Activated naive CD8-positive, alpha-beta T cell treated with anti-CD3 and anti-CD28 coated beads, Interleukin-2, amount 50 U/mL, for 24 hours (primary cell): ENCODE data around the gene CLCN4.
A peak's percentile ranks its signal among the peaks of the same experiment; 100 is the strongest.

ENCODE experiments used
- ATAC-seq: fragments of 150-1000 bp; cut with Tn5 transposase; one replicate; pipeline ENCODE4 v1.10.0; 2021
- DNase-seq: peaks from one replicate; pipeline ENCODE4 v3.0.0; 2021
- H3K27ac Mint-ChIP-seq: one replicate; pipeline ENCODE4 v1.8.0; 2021; ENCODE audit warnings: mild to moderate bottlenecking, mixed read lengths
- H3K27me3 Mint-ChIP-seq: one replicate; pipeline ENCODE4 v1.8.0; 2021; ENCODE audit warnings: mixed read lengths
- H3K36me3 Mint-ChIP-seq: one replicate; pipeline ENCODE4 v1.8.0; 2021; ENCODE audit warnings: low read depth, mixed read lengths
- H3K4me1 Mint-ChIP-seq: one replicate; pipeline ENCODE4 v1.8.0; 2021; ENCODE audit warnings: mixed read lengths
- H3K4me3 Mint-ChIP-seq: one replicate; pipeline ENCODE4 v1.8.0; 2021; ENCODE audit warnings: mild to moderate bottlenecking, moderate library complexity, mixed read lengths
- H3K9me3 Mint-ChIP-seq: one replicate; pipeline ENCODE4 v1.8.0; 2021; ENCODE audit warnings: mixed read lengths

The CLCN4 gene

DNA sequence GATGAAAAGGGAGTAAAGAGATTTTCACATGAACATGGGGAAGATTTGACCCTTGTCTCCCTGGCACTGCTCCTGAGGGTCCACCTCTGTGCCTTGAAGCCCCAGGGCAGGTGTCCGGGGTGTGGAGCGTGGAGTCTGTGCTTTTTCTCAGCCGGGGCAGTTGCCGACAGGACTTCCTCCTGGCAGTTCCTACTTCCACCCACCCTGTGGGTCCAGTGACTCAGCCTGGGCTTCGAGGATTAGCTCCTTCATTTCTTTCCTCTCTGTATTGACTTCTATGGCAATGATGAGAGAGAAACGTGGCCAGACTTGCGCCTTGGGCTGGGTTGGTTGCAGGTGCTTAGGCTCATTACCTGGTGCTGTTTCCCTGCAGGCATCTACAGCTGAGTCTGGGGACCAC lies 35.9 kb upstream of the CLCN4 start:
- peaks cover 44% of the 10 kb centered on the region for H3K4me1 Mint-ChIP-seq
- ATAC-seq (no peak), DNase-seq (no peak)
- H3K4me3 Mint-ChIP-seq: no peak overlapping the region
- peaks cover 14% of the 10 kb centered on the region for H3K36me3 Mint-ChIP-seq
- H3K27me3 Mint-ChIP-seq: no peaks in the 10 kb centered on the region
- H3K9me3 Mint-ChIP-seq: no peaks in the 10 kb centered on the region
- H3K27ac Mint-ChIP-seq: no peak overlapping the region

DNA sequence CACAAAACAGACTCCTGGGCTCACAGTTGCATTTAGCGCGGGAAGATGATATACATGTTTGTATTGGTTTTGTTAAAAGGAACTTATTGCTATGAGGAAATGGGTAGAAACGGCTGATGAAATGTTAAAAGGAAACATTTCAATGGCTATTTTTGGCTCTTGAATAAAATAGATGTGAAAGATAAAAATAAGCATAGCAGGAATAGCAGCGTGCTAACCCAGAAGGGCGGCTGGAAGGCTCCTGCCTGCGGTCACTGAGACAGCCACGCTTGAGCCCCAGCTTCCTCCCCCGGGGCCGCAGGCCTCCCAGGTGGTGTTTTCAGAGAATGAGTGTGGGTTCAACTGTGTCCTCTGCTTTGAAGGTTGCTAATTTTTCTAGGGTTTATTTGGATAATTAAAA lies 35.0 kb upstream of the CLCN4 start:
- ATAC-seq: peak; percentile 31
- peak overlapping the region; percentile 43 for H3K27ac Mint-ChIP-seq

DNA sequence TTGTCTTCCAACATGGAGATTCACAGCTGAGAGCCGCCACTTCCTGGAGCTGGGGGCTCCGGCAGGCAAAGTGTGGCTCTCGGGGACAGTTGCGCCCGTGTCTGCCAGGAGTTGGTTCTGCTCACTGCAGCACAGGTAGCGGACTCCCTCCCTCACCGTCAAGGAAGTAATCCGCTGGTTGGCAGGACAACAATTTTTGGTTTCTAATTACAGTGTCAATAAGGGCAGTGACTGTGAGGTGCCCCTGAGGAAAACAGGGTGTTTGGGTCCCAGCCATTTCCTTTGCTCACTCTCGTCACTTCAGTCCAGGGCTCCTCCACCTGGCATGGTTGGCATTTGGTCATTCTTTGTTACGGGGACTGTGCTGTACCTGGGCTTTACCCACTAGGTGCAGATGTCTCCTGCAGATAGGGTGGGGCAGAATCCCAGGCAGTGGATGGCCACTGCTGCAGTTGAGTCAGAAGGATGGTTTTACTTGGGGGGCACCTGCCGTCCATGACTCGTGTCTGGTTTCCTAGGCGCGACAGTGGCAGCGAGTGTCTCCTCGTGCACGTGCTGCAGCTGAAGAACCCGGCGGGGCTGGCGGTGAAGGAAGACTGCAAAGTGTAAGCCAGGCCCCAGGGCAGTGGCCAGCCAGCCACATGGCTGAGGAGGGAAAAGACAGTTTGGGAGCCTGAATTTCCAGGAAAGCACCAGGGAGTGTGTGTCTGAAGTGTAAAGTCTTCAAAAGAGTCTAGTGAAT lies 32.1 kb upstream of the CLCN4 start:
- DNase-seq (no peak), ATAC-seq (no peak)
- Mint-ChIP-seq H3K36me3 (peaks cover 7% of the 10 kb centered on the region), H3K27me3 (no peaks in the 10 kb centered on the region), H3K4me3 (no peak overlapping the region), H3K27ac (no peak overlapping the region), H3K4me1 (peaks cover 19% of the 10 kb centered on the region), H3K9me3 (no peaks in the 10 kb centered on the region)

More for the DNA sequence above, 35.0 kb upstream of the CLCN4 start:
- no peaks in the 10 kb centered on the region for H3K9me3 Mint-ChIP-seq
- no peak overlapping the region for H3K4me3 Mint-ChIP-seq
- H3K36me3 Mint-ChIP-seq: peaks cover 13% of the 10 kb centered on the region
- DNase-seq: no peak
- H3K4me1 Mint-ChIP-seq: peaks cover 39% of the 10 kb centered on the region
- H3K27me3 Mint-ChIP-seq: no peaks in the 10 kb centered on the region

DNA sequence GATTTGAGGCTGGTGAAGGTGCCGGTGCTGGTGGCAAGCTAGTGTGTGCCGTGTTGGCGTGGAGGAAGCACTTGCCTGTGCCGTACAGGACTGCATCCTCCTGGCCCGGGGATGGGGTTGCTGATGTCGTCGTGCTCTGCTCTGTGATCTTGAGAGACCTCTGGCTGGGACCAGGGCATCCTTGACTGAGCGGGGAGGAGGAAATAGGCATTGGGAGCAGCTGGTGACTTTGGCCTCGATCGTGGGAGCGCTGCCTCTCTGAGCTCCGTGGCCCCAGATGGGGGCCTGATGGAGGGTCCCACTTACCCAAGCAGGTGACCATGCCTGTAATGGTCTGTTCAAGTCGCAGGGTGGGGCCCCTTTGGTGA lies 31.5 kb upstream of the CLCN4 start:
- ATAC-seq (no peak), DNase-seq (no peak)
- H3K4me1 Mint-ChIP-seq: peaks cover 18% of the 10 kb centered on the region
- H3K36me3 Mint-ChIP-seq: peaks cover 7% of the 10 kb centered on the region
- H3K4me3 Mint-ChIP-seq: no peak overlapping the region
- no peaks in the 10 kb centered on the region for H3K9me3 Mint-ChIP-seq
- H3K27ac Mint-ChIP-seq: no peak overlapping the region
- no peaks in the 10 kb centered on the region for H3K27me3 Mint-ChIP-seq

DNA sequence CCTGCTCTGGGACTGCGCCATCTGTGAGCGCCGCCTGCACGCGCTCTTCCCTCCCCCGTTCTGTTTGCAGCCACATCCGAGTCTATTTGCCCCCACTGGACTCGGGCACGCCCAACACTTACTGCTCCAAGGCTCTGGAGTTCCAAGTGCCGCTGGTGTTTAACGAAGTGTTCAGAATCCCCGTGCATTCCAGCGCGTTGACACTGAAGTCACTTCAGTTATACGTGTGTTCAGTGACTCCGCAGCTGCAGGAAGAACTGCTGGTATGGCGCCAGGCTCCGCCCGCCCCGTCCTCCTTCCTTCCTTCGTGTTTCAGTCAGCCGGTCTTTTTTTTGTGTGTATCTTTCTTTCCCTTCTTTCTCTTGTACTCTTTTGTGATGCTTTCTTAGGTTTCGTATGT lies 30.7 kb upstream of the CLCN4 start:
- DNase-seq (no peak), ATAC-seq (no peak)
- H3K27me3 Mint-ChIP-seq: no peaks in the 10 kb centered on the region
- H3K36me3 Mint-ChIP-seq: peaks cover 7% of the 10 kb centered on the region
- no peak overlapping the region for H3K4me3 Mint-ChIP-seq
- H3K4me1 Mint-ChIP-seq: peaks cover 15% of the 10 kb centered on the region
- no peaks in the 10 kb centered on the region for H3K9me3 Mint-ChIP-seq
- no peak overlapping the region for H3K27ac Mint-ChIP-seq

DNA sequence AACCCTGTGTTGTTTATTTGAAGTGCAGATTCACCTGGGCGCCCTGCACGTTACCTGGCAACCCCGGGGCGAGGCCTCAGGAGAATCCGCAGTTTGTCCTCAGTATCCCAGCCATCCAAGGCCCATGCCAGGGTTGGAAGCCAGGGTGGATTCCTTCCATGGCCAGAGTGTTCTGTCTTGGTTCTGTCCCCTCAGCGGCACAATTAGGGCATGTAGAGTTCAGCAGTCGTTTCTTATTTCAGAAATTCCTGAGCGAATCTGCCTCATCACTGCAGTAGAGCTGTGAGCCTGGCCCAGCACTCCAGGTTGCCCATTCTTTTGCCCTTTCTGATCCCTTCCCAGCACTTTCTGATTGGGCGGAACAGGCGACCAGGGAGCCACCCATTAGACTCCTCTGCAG lies 29.9 kb upstream of the CLCN4 start:
- no peak for ATAC-seq
- no peak for DNase-seq
- Mint-ChIP-seq H3K36me3 (peaks cover 7% of the 10 kb centered on the region), H3K27ac (no peak overlapping the region), H3K27me3 (no peaks in the 10 kb centered on the region), H3K4me3 (no peak overlapping the region), H3K9me3 (no peaks in the 10 kb centered on the region), H3K4me1 (peaks cover 7% of the 10 kb centered on the region)

DNA sequence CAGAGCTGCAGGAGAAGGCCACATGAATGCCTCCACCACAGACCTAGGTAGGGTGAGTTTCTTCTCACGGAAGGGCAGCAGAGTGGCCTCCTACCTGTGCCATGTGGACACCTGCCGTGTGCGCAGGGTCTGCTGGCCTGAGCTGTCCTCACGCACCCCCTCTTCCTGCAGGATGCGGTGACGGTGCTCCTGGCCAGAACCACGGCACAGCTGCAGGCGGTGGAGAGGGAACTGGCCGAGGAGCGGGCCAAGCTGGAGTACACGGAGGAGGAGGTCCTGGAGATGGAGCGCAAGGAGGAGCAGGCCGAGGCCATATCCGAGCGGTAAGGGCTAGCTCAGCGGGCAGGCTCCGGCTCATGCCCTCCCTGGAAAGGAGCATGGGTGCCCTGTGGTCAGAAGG lies 28.4 kb upstream of the CLCN4 start:
- DNase-seq: no peak
- no peaks in the 10 kb centered on the region for H3K4me1 Mint-ChIP-seq
- no peaks in the 10 kb centered on the region for H3K9me3 Mint-ChIP-seq
- no peak overlapping the region for H3K4me3 Mint-ChIP-seq
- no peak for ATAC-seq
- no peaks in the 10 kb centered on the region for H3K27me3 Mint-ChIP-seq
- H3K27ac Mint-ChIP-seq: no peak overlapping the region
- peaks cover 8% of the 10 kb centered on the region for H3K36me3 Mint-ChIP-seq

DNA sequence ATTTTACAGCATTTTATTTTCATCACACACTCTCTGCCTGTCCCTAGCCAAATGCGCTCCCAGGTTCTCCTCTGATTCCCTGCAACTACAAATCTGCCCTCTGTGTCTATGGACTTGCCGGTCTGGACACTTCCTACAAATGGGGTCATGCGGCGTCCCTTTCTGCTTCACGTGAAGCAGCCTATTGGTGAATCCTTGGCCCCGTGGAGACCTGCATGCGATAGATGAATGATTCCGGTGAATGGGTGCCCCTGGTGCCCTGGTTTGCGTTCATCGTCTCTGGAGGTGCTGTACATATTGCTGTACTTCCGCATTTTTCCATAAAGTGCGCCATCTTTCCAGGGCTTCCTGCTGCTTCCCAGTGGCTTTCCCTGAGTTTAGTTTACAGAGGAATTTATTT lies 27.5 kb upstream of the CLCN4 start:
- Mint-ChIP-seq H3K36me3 (peaks cover 12% of the 10 kb centered on the region), H3K27ac (no peak overlapping the region), H3K9me3 (no peaks in the 10 kb centered on the region), H3K4me3 (no peak overlapping the region), H3K4me1 (no peaks in the 10 kb centered on the region), H3K27me3 (no peaks in the 10 kb centered on the region)
- ATAC-seq: no peak
- no peak for DNase-seq

DNA sequence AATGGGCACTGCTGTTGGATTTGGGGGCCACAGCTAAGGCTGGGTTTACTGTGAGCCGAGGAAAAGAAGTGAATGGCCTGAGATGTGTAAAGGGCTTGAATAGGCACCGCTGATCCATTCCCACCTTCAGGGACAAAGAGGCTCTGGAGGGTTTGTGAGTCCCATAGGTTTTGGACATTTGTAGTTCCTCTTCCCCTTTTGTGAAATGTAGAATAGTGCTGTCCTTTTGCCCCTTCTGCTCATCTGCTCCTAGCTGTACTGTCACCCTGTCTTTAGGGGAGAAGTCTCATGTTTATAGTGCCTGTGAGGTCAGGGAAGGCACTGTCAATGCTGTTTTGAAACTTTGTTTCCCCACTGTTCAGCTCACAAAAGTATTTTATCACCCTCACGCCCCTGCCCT lies 26.4 kb upstream of the CLCN4 start:
- Mint-ChIP-seq H3K27me3 (no peaks in the 10 kb centered on the region), H3K4me3 (no peak overlapping the region), H3K36me3 (peaks cover 10% of the 10 kb centered on the region), H3K4me1 (no peaks in the 10 kb centered on the region), H3K27ac (no peak overlapping the region), H3K9me3 (no peaks in the 10 kb centered on the region)
- DNase-seq (no peak), ATAC-seq (no peak)

DNA sequence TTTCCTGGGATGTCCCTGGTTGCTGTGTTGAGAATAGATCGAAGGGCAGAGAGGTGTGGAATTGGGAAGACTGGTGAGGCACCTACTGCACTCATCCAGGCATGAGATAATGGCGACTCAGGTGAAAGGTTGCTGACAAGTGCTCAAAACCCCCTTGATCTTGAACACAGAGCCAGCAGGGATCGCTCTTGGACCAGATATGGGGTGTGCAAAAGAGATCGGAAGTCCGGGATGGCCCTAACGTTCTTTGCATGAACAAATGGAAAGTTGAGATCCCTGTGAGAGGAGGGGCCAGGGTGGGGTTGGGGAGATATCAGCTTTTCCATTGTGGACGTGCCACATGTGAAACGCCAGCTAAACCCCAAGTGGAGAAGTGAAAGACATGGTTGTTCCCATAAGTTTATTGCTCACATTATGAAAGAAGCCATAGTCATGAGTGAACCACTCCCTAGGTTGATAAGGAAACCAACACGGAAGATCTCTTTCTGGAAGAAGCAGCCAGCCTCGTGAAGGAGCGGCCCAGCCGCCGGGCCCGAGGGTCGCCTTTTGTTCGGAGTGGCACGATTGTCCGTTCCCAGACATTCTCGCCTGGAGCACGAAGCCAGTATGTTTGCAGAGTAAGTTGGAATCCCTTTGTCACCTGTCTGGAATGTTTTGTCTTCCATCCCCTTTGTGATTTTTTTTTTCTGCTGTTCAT lies 22.6 kb upstream of the CLCN4 start:
- peaks cover 5% of the 10 kb centered on the region for H3K36me3 Mint-ChIP-seq
- H3K27me3 Mint-ChIP-seq: no peaks in the 10 kb centered on the region
- no peak overlapping the region for H3K4me3 Mint-ChIP-seq
- H3K4me1 Mint-ChIP-seq: no peaks in the 10 kb centered on the region
- DNase-seq (no peak), ATAC-seq (no peak)
- no peaks in the 10 kb centered on the region for H3K9me3 Mint-ChIP-seq
- no peak overlapping the region for H3K27ac Mint-ChIP-seq

DNA sequence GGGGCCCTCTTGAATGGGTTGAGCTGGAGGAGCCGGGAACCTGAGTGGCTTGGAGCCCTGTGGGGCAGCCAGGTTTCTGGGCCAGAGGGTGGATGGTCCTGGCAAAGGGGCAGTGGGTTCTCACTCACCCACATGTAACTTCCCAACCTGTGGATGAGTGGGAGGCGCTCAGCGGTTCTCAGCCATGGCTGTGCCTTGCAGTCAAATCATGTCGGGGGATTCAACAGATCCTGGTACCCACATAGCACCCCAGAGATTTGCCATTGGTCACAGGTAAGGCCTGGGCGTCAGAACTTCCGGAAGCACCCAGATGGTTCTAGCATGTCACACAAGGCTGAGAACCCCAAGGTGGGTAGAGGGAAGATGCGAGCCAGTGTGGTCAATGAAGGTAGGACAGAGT lies 21.9 kb upstream of the CLCN4 start:
- H3K27me3 Mint-ChIP-seq: no peaks in the 10 kb centered on the region
- H3K27ac Mint-ChIP-seq: no peak overlapping the region
- no peak overlapping the region for H3K4me3 Mint-ChIP-seq
- no peaks in the 10 kb centered on the region for H3K4me1 Mint-ChIP-seq
- peaks cover 5% of the 10 kb centered on the region for H3K36me3 Mint-ChIP-seq
- no peaks in the 10 kb centered on the region for H3K9me3 Mint-ChIP-seq
- DNase-seq (no peak), ATAC-seq (no peak)

DNA sequence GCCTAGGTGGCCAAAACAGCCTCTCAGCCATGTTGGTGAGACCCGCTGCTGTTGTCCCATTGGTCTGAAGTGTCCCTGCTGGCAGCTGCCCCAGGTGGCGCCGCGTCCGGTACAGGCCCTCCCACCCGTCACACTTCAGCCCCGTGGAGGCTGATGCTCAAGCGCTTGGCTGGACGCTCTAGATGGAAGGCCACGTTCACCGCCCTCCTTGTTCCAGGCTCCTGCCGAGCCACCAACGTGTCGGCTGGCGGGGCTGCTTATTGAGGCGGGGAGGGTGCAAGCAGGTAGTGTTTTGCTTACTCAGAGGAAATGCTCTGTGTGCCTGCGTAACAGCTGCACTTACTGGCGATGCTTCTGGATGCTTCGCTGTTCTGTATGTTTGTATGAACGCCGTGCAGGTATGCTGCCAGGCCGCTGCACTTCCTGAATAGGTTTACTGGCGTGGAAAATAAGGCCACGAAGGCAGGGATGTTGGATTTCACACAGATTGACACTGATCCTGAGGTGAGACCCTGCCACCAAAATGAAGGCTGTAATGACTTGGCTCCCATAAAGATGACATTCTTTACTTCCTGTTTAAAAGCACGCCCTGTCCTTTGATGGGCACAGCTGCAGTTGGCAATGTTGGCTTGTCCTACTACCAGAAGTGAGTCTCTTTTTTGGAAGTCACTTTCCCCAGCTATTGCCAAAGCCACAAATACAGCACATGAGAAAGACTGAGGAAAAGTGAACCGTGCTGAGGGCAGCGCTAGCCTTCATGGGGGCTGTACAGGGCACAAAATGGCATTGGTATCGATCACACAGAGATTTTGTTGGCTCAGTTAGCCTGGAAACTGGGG lies 21.0 kb upstream of the CLCN4 start:
- DNase-seq (no peak), ATAC-seq (no peak)
- no peak overlapping the region for H3K27ac Mint-ChIP-seq
- H3K9me3 Mint-ChIP-seq: no peaks in the 10 kb centered on the region
- no peaks in the 10 kb centered on the region for H3K27me3 Mint-ChIP-seq
- H3K4me3 Mint-ChIP-seq: no peak overlapping the region
- H3K36me3 Mint-ChIP-seq: peaks cover 9% of the 10 kb centered on the region
- H3K4me1 Mint-ChIP-seq: no peaks in the 10 kb centered on the region

DNA sequence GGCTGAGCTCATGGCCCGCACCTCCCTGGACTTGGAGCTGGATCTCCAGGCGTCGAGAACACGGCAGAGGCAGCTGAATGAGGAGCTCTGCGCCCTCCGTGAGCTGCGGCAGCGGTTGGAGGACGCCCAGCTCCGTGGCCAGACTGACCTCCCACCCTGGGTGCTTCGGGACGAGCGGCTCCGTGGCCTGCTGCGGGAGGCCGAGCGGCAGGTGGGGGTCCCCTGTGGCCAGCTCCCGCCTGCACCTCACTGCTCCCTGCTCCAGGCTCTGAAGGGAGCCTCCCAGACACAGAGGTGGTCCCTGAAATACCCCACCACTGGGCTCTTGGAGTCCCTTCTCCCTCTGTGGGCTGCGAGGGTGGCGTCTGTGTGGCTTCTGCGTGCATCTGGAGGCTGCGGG lies 18.0 kb upstream of the CLCN4 start:
- no peaks in the 10 kb centered on the region for H3K27me3 Mint-ChIP-seq
- ATAC-seq: no peak
- DNase-seq: no peak
- H3K36me3 Mint-ChIP-seq: peaks cover 10% of the 10 kb centered on the region
- peaks cover 1% of the 10 kb centered on the region for H3K4me1 Mint-ChIP-seq
- H3K27ac Mint-ChIP-seq: no peak overlapping the region
- H3K4me3 Mint-ChIP-seq: no peak overlapping the region
- no peaks in the 10 kb centered on the region for H3K9me3 Mint-ChIP-seq

DNA sequence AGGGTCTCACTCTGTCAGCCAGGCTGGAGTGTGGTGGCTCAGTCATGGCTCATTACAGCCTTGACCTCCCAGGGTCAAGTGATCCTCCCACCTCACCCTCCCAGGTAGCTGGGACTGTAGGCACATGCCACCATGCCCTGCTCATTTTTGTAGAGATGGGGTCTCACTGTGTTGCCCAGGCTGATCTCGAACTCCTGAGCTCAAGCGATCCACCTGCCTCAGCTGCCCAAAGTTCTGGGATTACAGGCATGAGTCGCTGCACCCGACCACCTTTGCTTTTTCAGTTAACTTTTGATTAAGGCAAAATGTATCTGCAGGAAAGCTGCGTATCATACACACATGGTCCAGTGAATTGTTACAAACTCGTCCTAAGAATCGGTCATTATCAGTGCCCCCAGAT lies 16.5 kb upstream of the CLCN4 start:
- Mint-ChIP-seq H3K27me3 (no peaks in the 10 kb centered on the region), H3K36me3 (peaks cover 9% of the 10 kb centered on the region), H3K4me3 (no peak overlapping the region), H3K9me3 (no peaks in the 10 kb centered on the region), H3K4me1 (peaks cover 1% of the 10 kb centered on the region), H3K27ac (no peak overlapping the region)
- no peak for ATAC-seq
- DNase-seq: no peak

DNA sequence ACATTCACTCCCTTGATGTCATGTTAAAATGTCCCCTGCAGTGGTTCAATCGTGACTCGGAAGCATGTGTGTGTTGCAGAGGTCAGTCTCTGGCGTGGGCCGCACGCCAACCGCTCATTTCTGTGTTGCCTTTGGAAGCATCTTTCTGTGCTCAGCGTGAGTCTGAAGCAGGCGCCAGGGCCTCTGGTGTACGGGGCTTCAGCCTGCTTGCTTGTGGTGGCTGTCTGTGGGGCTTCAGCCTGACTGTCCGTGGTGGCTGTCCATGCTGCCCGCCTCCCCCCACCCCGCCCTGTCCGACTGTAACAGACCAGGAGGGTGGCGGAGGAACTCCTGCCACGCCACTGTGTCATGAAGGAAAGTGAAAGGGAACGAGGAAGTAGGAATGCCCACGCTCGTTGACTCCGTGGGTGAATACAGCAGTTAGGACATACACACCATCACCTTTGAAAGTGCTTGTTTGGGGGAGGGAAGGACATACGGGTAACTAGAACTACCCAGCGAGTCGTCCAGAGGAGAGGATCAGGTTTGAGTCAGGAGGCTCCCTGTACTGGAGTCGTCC lies 14.7 kb upstream of the CLCN4 start:
- no peaks in the 10 kb centered on the region for H3K27me3 Mint-ChIP-seq
- DNase-seq (no peak), ATAC-seq (no peak)
- peaks cover 1% of the 10 kb centered on the region for H3K4me1 Mint-ChIP-seq
- no peaks in the 10 kb centered on the region for H3K9me3 Mint-ChIP-seq
- no peak overlapping the region for H3K4me3 Mint-ChIP-seq
- no peak overlapping the region for H3K27ac Mint-ChIP-seq
- peaks cover 11% of the 10 kb centered on the region for H3K36me3 Mint-ChIP-seq
